ENCODE results near the gene ACE2. TPM values are rescaled to one million over a fixed set of nuclear protein-coding genes. Genes with fewer than 3 reads are reported as not detected.

Gene ACE2
- polyA plus RNA-seq, 3 donors: not detected

GRCh38 chrX:15524417-15524816 lies 76.3 kb downstream of the ACE2 start:
- intact Hi-C loops (cut with micrococcal nuclease): no loop called here
- H4K20me1 ChIP-seq (ENCODE audit: insufficient read depth, low read length): no peaks in the 10 kb centered on the region
- Mint-ChIP-seq H3K4me1 (no peaks in the 10 kb centered on the region), H3K27me3 (ENCODE audit: low read depth in 3 of 3) (peaks cover 0 to 30% (median 0%) of the 10 kb centered on the region in 3 donors), H3K9me3 (peaks cover 0 to 3% (median 0%) of the 10 kb centered on the region in 7 donors), H3K36me3 (no peaks in the 10 kb centered on the region), H3K27ac (no peak overlapping the region), H3K4me3 (no peak overlapping the region)
- H3K79me2 ChIP-seq (ENCODE audit: insufficient read depth, low read length): no peaks in the 10 kb centered on the region
- H3K9ac ChIP-seq (ENCODE audit: insufficient read depth, low read length, poor library complexity, severe bottlenecking): no peak overlapping the region
- no peak for DNase-seq
- no peak overlapping the region for H2AFZ ChIP-seq (ENCODE audit: insufficient read depth, low read depth, low read length, poor library complexity, severe bottlenecking)
- no peaks in the 10 kb centered on the region for H3K36me3 ChIP-seq (replicated peaks in 1 of 2; ENCODE audit: control insufficient read depth in 1 of 2, insufficient read depth in 2 of 2, low read length in 2 of 2)
- no peak overlapping the region for H3K27ac ChIP-seq (ENCODE audit: low read depth in 1 of 2, low read length in 2 of 2)
- H3K4me1 ChIP-seq (ENCODE audit: control insufficient read depth in 1 of 2, insufficient read depth in 2 of 2, low read length in 2 of 2): no peaks in the 10 kb centered on the region
- TF ChIP-seq CTCF (IDR thresholded peaks at IDR 0.05): no peak
- H3K9me3 ChIP-seq (replicated peaks in 1 of 2; ENCODE audit: control insufficient read depth in 1 of 2, insufficient read depth in 1 of 2, low read length in 2 of 2): no peaks in the 10 kb centered on the region
- H3K4me2 ChIP-seq (replicated peaks; ENCODE audit: extremely low read depth, low read length, poor library complexity, severe bottlenecking): no peak overlapping the region
- H3K27me3 ChIP-seq (ENCODE audit: control insufficient read depth in 2 of 2, insufficient read depth in 2 of 2, low read length in 2 of 2): peaks cover 0 to 62% of the 10 kb centered on the region in 2 donors
- no peak overlapping the region for H3K4me3 ChIP-seq (replicated peaks in 1 of 3; ENCODE audit: low read depth in 2 of 3, low read length in 3 of 3)

DNA sequence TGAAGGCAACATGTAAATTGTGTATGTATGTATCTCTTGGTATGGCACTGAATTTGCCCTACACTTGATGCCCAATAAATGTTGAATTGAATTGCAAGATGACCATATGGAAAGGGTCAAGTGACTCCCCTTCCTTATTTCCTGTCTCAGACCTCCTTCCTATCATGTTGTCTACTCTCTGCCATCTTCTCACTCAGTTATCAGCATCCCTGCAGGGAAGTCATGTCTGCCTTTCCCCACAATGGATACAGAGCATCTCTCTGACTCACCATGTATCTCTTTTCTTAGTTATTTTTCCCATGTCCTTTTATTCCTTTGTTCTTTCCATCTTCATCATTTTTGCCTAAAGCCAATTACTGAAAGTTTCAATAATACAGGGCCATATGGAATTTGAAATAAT lies 77.7 kb downstream of the ACE2 start:
- no peak overlapping the region for H3K9ac ChIP-seq (ENCODE audit: insufficient read depth, low read length, poor library complexity, severe bottlenecking)
- no peak for TF ChIP-seq CTCF (IDR thresholded peaks at IDR 0.05)
- H3K4me1 ChIP-seq (ENCODE audit: control insufficient read depth in 1 of 2, insufficient read depth in 2 of 2, low read length in 2 of 2): no peaks in the 10 kb centered on the region
- H4K20me1 ChIP-seq (ENCODE audit: insufficient read depth, low read length): no peaks in the 10 kb centered on the region
- H3K27ac ChIP-seq (ENCODE audit: low read depth in 1 of 2, low read length in 2 of 2): no peak overlapping the region
- H3K79me2 ChIP-seq (ENCODE audit: insufficient read depth, low read length): no peaks in the 10 kb centered on the region
- intact Hi-C loops (cut with micrococcal nuclease): no loop called here
- no peak overlapping the region for H3K4me3 ChIP-seq (replicated peaks in 1 of 3; ENCODE audit: low read depth in 2 of 3, low read length in 3 of 3)
- Mint-ChIP-seq H3K4me1 (no peaks in the 10 kb centered on the region), H3K4me3 (no peak overlapping the region), H3K9me3 (peaks cover 0 to 4% (median 0%) of the 10 kb centered on the region in 7 donors), H3K36me3 (no peaks in the 10 kb centered on the region), H3K27ac (no peak overlapping the region), H3K27me3 (ENCODE audit: low read depth in 3 of 3) (peaks cover 0 to 23% (median 0%) of the 10 kb centered on the region in 3 donors)
- no peaks in the 10 kb centered on the region for H3K36me3 ChIP-seq (replicated peaks in 1 of 2; ENCODE audit: control insufficient read depth in 1 of 2, insufficient read depth in 2 of 2, low read length in 2 of 2)
- no peak for DNase-seq
- peaks cover 0 to 67% of the 10 kb centered on the region in 2 donors for H3K27me3 ChIP-seq (ENCODE audit: control insufficient read depth in 2 of 2, insufficient read depth in 2 of 2, low read length in 2 of 2)
- no peaks in the 10 kb centered on the region for H3K9me3 ChIP-seq (replicated peaks in 1 of 2; ENCODE audit: control insufficient read depth in 1 of 2, insufficient read depth in 1 of 2, low read length in 2 of 2)
- H2AFZ ChIP-seq (ENCODE audit: insufficient read depth, low read depth, low read length, poor library complexity, severe bottlenecking): no peak overlapping the region
- H3K4me2 ChIP-seq (replicated peaks; ENCODE audit: extremely low read depth, low read length, poor library complexity, severe bottlenecking): no peak overlapping the region
